Kidney glomerular epithelial cell (primary cell): ENCODE data around the gene OR4M1.
"Not testable (repeated sequence)": the region's sequence is repeated elsewhere in the genome, so short reads cannot be mapped to it uniquely, and the experiment has no call there.

ENCODE experiments used
- DNase-seq: peaks from one replicate; lab custom pipeline; 2025; lab: John Stamatoyannopoulos, UW

OR4M1 gene

GRCh38 chr14:19773204-19773603 lies at the start of gene OR4M1:
Gene OR4M1, plus strand, starts transcription at chr14:19773504. Its CDS starts 6,819 bp downstream, at chr14:19780323.
- DNase-seq, result not testable (repeated sequence)

DNA sequence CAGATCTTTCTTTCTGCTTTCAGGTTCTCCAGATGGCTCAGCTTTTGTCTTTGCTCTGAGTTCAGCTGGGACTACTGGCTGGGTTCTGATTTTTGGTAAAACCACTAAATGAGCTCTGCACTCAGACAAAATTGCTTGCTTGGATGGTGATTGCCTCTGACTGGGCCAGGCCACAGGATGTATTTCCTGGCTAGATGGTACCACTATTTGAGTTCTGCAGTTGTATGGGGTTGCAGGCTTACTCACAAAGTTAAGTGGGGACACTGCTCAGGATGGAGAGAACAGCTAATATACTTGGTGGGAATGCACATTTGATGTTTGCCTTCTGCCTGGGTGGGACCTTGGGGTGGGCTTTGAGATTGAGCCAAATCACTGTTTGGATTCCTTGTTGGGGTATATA lies 43.9 kb upstream of the OR4M1 start:
- DNase-seq, result no peak

- DNase-seq, result no peak
Measured at GRCh38 chr14:19729763-19730162, 43.5 kb upstream of the OR4M1 start.

DNA sequence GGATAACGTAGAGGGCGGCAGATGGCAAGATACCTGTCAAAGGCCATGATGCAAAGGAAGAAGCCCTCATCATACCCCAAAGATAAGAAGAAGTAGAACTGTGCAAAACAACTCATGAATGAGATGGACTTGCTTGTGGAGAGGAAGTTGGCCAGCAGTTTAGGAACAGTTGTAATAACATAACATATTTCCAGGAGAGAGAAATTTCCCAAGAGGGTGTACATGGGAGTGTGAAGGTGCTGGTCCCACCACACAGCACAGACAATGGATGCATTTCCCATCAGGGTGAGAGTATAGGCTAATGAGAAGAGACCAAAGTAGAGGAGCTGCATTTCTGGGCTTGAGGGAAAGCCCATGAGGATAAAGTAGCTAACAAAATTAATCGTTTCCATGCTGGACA lies 39.4 kb upstream of the OR4M1 start:
- DNase-seq, result not testable (repeated sequence)

- DNase-seq, result no peak
Measured at GRCh38 chr14:19743256-19743655, 30.0 kb upstream of the OR4M1 start, which contains the start of gene OR4Q3. Gene OR4Q3, plus strand, starts transcription at chr14:19743571.

- not testable (repeated sequence) for DNase-seq
Measured at GRCh38 chr14:19752316-19752715, 21.0 kb upstream of the OR4M1 start.

- DNase-seq, result no peak
Measured at GRCh38 chr14:19754172-19754571, 19.1 kb upstream of the OR4M1 start.

- not testable (repeated sequence) for DNase-seq
Measured at GRCh38 chr14:19771491-19771890, 1.8 kb upstream of the OR4M1 start.

- DNase-seq, result no peak
Measured at GRCh38 chr14:19771895-19772430, 1.3 kb upstream of the OR4M1 start.

- DNase-seq, result not testable (repeated sequence)
Measured at GRCh38 chr14:19772454-19772853, 850 bp upstream of the OR4M1 start.

DNA sequence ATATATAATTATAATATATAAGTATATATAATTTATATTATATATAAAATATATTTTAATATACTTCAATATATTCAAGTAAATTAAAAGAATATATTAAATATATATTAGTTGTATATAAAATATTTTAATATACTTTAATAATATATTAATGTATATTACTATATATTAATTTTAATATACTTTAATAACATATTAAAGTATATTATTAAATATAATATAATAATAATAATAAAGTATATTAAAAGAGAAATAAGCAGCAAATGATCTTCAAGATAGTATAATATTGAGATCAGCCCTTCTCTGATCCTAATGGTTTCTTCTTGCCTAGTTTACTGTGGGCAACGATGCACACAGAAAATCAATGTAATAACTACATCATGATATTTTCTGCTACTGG lies 2.3 kb downstream of the OR4M1 start:
- DNase-seq, result no peak

DNA sequence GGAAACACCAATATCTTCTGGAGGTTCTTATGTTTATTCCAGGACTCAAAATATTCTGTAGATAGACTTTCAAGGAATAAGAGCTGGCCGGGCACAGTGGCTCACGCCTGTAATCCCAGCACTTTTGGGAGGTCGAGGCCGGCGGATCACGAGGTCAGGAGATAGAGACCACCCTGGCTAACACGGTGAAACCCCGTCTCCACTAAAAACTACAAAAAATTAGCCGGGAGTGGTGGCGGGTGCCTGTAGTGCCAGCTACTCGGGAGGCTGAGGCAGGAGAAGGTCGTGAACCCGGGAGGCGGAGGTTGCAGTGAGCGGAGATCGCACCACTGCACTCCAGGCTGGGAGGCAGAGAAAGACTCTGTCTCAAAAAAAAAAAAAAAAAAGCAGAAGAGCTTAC lies 12.5 kb downstream of the OR4M1 start:
- not testable (repeated sequence) for DNase-seq

- not testable (repeated sequence) for DNase-seq
Measured at GRCh38 chr14:19787318-19787717, 14.0 kb downstream of the OR4M1 start.

DNA sequence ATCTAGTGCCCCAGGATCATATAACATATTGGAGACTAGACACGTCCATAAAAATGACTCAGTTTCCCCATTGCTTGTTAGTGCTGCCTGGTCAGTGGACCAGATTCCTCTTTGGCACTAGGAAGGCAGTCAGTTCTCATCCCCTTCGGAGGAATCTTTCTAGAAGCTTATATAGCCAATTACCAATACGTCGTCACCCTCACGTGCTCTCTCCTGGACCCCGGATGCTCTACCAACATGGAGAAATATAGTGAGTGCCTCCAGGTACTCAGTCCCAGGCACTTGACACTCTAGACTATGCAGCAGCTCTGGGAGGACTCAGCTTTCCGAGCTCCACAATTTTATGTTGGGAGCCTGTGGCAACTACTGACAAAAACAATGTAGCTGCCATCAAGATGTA lies 14.8 kb downstream of the OR4M1 start:
- DNase-seq, result not testable (repeated sequence)

DNA sequence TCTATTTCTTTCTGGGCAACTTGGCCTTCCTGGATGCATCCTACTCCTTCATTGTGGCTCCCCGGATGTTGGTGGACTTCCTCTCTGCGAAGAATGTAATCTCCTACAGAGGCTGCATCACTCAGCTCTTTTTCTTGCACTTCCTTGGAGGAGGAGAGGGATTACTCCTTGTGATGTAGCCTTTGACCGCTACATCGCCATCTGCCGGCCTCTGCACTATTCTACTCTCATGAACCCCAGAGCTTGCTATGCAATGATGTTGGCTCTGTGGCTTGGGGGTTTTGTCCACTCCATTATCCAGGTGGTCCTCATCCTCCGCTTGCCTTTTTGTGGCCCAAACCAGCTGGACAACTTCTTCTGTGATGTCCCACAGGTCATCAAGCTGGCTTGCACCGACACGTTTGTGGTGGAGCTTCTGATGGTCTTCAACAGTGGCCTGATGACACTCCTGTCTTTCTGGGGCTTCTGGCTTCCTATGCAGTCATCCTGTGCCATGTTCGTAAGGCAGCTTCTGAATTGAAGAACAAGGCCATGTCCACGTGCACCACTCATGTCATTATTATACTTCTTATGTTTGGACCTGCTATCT lies 23.3 kb downstream of the OR4M1 start:
- DNase-seq, result not testable (repeated sequence)

DNA sequence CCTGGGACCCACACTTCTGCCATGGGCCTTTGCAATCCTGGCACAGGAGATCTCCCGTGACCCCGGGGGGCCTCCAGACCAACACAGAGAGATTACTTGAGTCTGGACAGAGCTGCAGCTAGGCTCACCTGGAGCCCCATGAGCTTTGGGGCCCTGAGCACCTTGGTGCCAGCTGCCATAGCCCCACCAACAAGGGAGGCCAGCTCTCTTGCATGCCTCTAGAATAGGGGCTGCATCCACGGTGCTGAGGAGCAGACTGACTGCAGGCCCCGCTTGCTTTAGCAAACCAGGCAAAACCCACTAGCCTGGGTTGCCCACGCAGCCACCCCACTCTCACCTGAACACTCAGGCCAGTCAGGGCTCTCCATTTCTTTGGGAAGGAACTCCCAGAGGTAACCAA lies 26.6 kb downstream of the OR4M1 start:
- DNase-seq, result no peak

DNA sequence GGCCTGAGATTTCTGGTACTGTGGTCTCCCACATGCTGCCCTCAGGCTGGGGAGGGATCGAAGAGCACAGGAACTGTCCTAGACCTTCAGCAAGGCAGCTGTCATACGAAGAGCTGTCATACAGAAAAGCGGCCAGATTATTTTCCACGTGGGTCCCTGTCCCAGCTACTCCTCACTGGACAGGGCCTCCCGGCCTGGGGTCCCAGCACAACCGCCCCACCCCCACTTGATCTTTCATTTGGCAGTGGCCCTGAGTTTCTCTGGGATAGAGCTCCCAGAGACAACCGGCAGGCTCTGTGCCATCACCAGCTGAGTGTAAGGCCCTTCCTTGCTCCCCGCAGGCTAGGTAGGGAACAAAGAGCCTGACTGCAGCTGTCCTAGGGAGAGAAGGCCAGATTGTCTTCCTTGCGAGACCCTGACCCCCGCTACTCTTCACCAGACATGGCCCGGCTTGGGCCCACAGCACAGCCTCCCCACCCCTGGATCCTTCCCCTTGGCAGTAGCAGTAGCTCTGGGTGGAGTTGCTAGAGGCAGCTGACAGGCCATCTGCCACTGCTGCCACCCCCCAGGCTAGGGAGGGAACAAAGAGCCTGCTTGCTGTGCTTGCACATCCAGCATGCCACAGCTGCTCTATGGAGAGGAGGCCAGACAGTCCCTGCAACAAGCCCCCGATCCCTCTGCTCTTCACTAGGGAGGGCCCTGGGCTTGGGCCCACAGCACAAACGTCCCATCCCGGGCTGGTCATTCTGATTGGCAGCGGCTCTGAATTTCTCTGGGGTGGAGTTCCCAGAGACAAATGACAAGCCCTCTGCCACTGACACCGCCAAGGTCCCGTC lies 27.2 kb downstream of the OR4M1 start:
- DNase-seq, result no peak

GRCh38 chr14:19801118-19801464 lies 27.8 kb downstream of the OR4M1 start:
- no peak for DNase-seq

DNA sequence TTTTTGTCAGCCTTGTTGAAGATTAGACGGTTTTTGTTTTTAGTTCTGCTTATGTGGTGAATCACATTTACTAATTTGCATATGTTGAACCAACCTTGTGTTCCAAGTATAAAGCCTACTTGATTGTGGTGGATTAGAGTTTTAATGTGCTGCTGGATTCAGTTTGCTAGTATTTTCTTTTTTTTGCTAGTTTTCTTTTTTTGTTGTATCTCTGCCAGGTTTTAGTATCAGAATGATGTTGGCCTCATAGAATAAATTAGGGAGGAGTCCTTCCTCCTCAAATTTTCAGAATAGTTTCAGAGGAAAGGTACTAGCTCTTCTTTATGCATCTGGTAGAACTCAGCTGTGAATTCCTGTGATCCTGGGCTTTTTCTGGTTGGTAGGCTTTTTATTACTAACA lies 30.2 kb downstream of the OR4M1 start, which contains the start of gene OR4N2:
Gene OR4N2, plus strand, starts transcription at position 301 of the 400 bp plus-strand sequence. CDS start 23,679 bp downstream, outside the sequence.
- DNase-seq, result not testable (repeated sequence)

GRCh38 chr14:19813171-19813920 lies 40.0 kb downstream of the OR4M1 start:
- DNase-seq, result not testable (repeated sequence)

DNA sequence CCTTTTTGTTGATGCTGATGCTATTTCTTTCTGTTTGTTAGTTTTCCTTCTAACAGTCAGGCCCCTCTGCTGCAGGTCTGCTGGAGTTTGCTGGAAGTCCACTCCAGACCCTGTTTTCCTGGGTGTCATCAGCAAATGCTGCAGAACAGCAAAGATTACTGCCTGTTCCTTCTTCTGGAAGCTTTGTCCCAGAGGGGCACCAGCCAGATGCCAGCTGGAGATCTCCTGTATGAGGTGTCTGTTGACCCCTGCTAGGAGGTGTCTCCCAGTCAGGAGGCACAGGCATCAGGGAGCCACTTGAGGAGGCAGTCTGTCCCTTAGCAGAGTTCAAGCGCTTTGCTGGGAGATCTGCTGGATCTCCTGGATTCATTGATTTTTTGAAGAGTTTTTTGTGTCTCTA lies 46.6 kb downstream of the OR4M1 start:
- DNase-seq, result not testable (repeated sequence)

DNA sequence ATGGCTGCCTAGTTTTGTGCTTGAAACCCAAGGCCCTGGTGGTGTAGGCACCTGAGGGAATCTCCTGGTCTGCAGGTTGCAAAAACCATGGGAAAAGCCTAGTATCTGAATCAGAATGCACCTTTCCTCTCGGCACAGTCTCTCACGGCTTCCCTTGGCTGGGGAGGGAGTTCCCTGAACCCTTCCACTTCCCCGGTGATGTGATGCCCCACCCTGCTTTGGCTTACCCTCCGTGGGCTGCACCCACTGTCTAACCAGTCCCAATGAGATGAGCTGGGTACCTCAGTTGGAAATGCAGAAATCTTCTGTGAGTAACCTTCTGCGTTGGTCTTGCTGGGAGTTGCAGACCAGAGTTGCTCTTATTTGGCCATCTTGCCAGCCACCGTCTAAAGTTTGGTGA lies 47.7 kb downstream of the OR4M1 start:
- DNase-seq, result not testable (repeated sequence)
